Measurements from ENCODE around the gene MAPT. TPM values are rescaled to one million over a fixed set of nuclear protein-coding genes. Genes with fewer than 3 reads are reported as not detected.

The MAPT gene
- total RNA-seq, 1 donor from 2014 or later: 2.4 TPM

- H3K4me3 ChIP-seq: no peak overlapping the region
- Mint-ChIP-seq H3K9me3 (no peaks in the 10 kb centered on the region), H3K27me3 (ENCODE audit: insufficient read depth, low read depth) (peaks cover 4% of the 10 kb centered on the region), H3K4me1 (no peaks in the 10 kb centered on the region), H3K36me3 (no peaks in the 10 kb centered on the region), H3K4me3 (no peak overlapping the region), H3K27ac (no peak overlapping the region)
- H3K79me2 ChIP-seq (ENCODE audit: low read depth): no peaks in the 10 kb centered on the region
- H3F3A ChIP-seq (ENCODE audit: low read depth): no peaks in the 10 kb centered on the region
- H3K36me3 ChIP-seq: no peaks in the 10 kb centered on the region
- no peak overlapping the region for H3K4me2 ChIP-seq
- no peaks in the 10 kb centered on the region for H4K20me1 ChIP-seq (ENCODE audit: low read depth)
- no peak for DNase-seq (ENCODE audit: low spot score)
- no peaks in the 10 kb centered on the region for H3K27me3 ChIP-seq
- no peak overlapping the region for H3K27ac ChIP-seq
- H3K9me3 ChIP-seq (ENCODE audit: low read depth): no peaks in the 10 kb centered on the region
- H2AFZ ChIP-seq (replicated peaks): no peak overlapping the region
- H3K4me1 ChIP-seq: no peaks in the 10 kb centered on the region
- no peak overlapping the region for H3K9ac ChIP-seq
- TF ChIP-seq CTCF (IDR thresholded peaks at IDR 0.05) (no peak), EZH2phosphoT487 (IDR thresholded peaks at IDR 0.05) (no peak), EZH2 (IDR thresholded peaks at IDR 0.05) (no peak)
Measured at GRCh38 chr17:45963889-45964288, 69.5 kb downstream of the MAPT start.

- H3F3A ChIP-seq (ENCODE audit: low read depth): no peaks in the 10 kb centered on the region
- H2AFZ ChIP-seq (replicated peaks): no peak overlapping the region
- no peak overlapping the region for H3K4me3 ChIP-seq
- Mint-ChIP-seq H3K27me3 (ENCODE audit: insufficient read depth, low read depth) (peaks cover 4% of the 10 kb centered on the region), H3K36me3 (no peaks in the 10 kb centered on the region), H3K27ac (no peak overlapping the region), H3K4me3 (no peak overlapping the region), H3K9me3 (no peaks in the 10 kb centered on the region), H3K4me1 (no peaks in the 10 kb centered on the region)
- no peaks in the 10 kb centered on the region for H4K20me1 ChIP-seq (ENCODE audit: low read depth)
- TF ChIP-seq CTCF (IDR thresholded peaks at IDR 0.05) (no peak), EZH2 (IDR thresholded peaks at IDR 0.05) (no peak), EZH2phosphoT487 (IDR thresholded peaks at IDR 0.05) (no peak)
- H3K4me2 ChIP-seq: no peak overlapping the region
- no peak overlapping the region for H3K9ac ChIP-seq
- DNase-seq (ENCODE audit: low spot score): no peak
- H3K4me1 ChIP-seq: no peaks in the 10 kb centered on the region
- H3K9me3 ChIP-seq (ENCODE audit: low read depth): no peaks in the 10 kb centered on the region
- no peaks in the 10 kb centered on the region for H3K27me3 ChIP-seq
- no peaks in the 10 kb centered on the region for H3K79me2 ChIP-seq (ENCODE audit: low read depth)
- H3K36me3 ChIP-seq: no peaks in the 10 kb centered on the region
- no peak overlapping the region for H3K27ac ChIP-seq
Measured at GRCh38 chr17:45964634-45965033, 70.3 kb downstream of the MAPT start.

GRCh38 chr17:45965812-45966211 lies 71.5 kb downstream of the MAPT start:
- no peak for DNase-seq (ENCODE audit: low spot score)
- Histone ChIP-seq H3K27ac (no peak overlapping the region), H3F3A (ENCODE audit: low read depth) (no peaks in the 10 kb centered on the region), H4K20me1 (ENCODE audit: low read depth) (no peaks in the 10 kb centered on the region), H3K9me3 (ENCODE audit: low read depth) (no peaks in the 10 kb centered on the region), H3K4me2 (no peak overlapping the region), H3K79me2 (ENCODE audit: low read depth) (no peaks in the 10 kb centered on the region), H3K4me1 (no peaks in the 10 kb centered on the region), H3K36me3 (no peaks in the 10 kb centered on the region), H3K27me3 (no peaks in the 10 kb centered on the region), H3K9ac (no peak overlapping the region), H3K4me3 (no peak overlapping the region), H2AFZ (replicated peaks) (no peak overlapping the region)
- no peak overlapping the region for H3K4me3 Mint-ChIP-seq
- peaks cover 4% of the 10 kb centered on the region for H3K27me3 Mint-ChIP-seq (ENCODE audit: insufficient read depth, low read depth)
- H3K36me3 Mint-ChIP-seq: no peaks in the 10 kb centered on the region
- no peaks in the 10 kb centered on the region for H3K4me1 Mint-ChIP-seq
- no peak for TF ChIP-seq CTCF (IDR thresholded peaks at IDR 0.05)
- no peak for TF ChIP-seq EZH2 (IDR thresholded peaks at IDR 0.05)
- TF ChIP-seq EZH2phosphoT487 (IDR thresholded peaks at IDR 0.05): no peak
- H3K27ac Mint-ChIP-seq: no peak overlapping the region
- H3K9me3 Mint-ChIP-seq: no peaks in the 10 kb centered on the region
